Activated T-cell treated with anti-CD3 and anti-CD28 coated beads, Interleukin-2, amount 50 U/mL, for 72 hours (primary cell): ENCODE measurements around the gene UBE2C. TPM values are rescaled to one million over a fixed set of nuclear protein-coding genes. Genes with fewer than 3 reads are reported as not detected.

Experiments used
- ATAC-seq, 2 donors: fragments of 150-1000 bp; cut with Tn5 transposase; replicated peaks in 1 of 2; 2 replicates each; pipeline ENCODE4 v1.10.0; 2021; ENCODE audit warnings: moderate library complexity in 2 of 2, mild to moderate bottlenecking in 1 of 2
- DNase-seq, 2 donors: peaks; one replicate each; pipeline ENCODE4 v3.0.0; 2021 to 2022; ENCODE audit warnings: mixed read lengths in 1 of 2
- H3K27ac Mint-ChIP-seq: one replicate; pipeline ENCODE4 v1.8.0; 2022; ENCODE audit warnings: mild to moderate bottlenecking, moderate library complexity, mixed read lengths
- H3K27me3 Mint-ChIP-seq: one replicate; pipeline ENCODE4 v1.8.0; 2022; ENCODE audit warnings: low read depth, mixed read lengths
- H3K36me3 Mint-ChIP-seq, 2 donors: one replicate each; pipeline ENCODE4 v1.8.0; 2022; ENCODE audit warnings: mixed read lengths in 2 of 2, mild to moderate bottlenecking in 1 of 2; ENCODE audit not compliant: insufficient read depth in 2 of 2
- H3K4me1 Mint-ChIP-seq: one replicate; pipeline ENCODE4 v1.8.0; 2022; ENCODE audit warnings: low read depth, mixed read lengths
- H3K4me3 Mint-ChIP-seq, 2 donors: one replicate each; pipeline ENCODE4 v1.8.0; 2022; ENCODE audit warnings: mild to moderate bottlenecking in 2 of 2, mixed read lengths in 2 of 2, moderate library complexity in 2 of 2
- H3K9me3 Mint-ChIP-seq, 2 donors: one replicate each; pipeline ENCODE4 v1.8.0; 2022; ENCODE audit warnings: mixed read lengths in 2 of 2
- total RNA-seq, 2 donors: library from RNA; stranded (reverse); gene quantifications; one replicate each; pipeline ENCODE4 v1.2.3, GENCODE V29; 2022

Gene UBE2C
- total RNA-seq, 2 donors from 2014 or later: 171 to 197 TPM

GRCh38 chr20:45861221-45862075, 49.0 kb downstream of the UBE2C start:
- DNase-seq: no peak
- no peak overlapping the region for H3K4me3 Mint-ChIP-seq
- H3K27ac Mint-ChIP-seq: no peak overlapping the region
- peaks cover 41% of the 10 kb centered on the region for H3K4me1 Mint-ChIP-seq
- no peaks in the 10 kb centered on the region for H3K27me3 Mint-ChIP-seq
- no peak for ATAC-seq
- H3K36me3 Mint-ChIP-seq: peaks cover 0 to 2% of the 10 kb centered on the region in 2 donors
- no peaks in the 10 kb centered on the region for H3K9me3 Mint-ChIP-seq

- Mint-ChIP-seq H3K4me3 (no peak overlapping the region), H3K27me3 (no peaks in the 10 kb centered on the region), H3K9me3 (no peaks in the 10 kb centered on the region), H3K4me1 (peaks cover 24% of the 10 kb centered on the region), H3K27ac (no peak overlapping the region), H3K36me3 (peaks cover 0 to 2% of the 10 kb centered on the region in 2 donors)
- ATAC-seq (no peak), DNase-seq (no peak)
These were observed 51.4 kb downstream of the UBE2C start for GRCh38 chr20:45863543-45864470.

- Mint-ChIP-seq H3K9me3 (no peaks in the 10 kb centered on the region), H3K27me3 (no peaks in the 10 kb centered on the region), H3K4me1 (no peaks in the 10 kb centered on the region), H3K36me3 (no peaks in the 10 kb centered on the region), H3K4me3 (no peak overlapping the region), H3K27ac (no peak overlapping the region)
- ATAC-seq (no peak), DNase-seq (no peak)
These were observed 54.0 kb downstream of the UBE2C start for GRCh38 chr20:45866454-45866853.

Other genes with a start within 250 kb of the UBE2C start
- not detected for gene WFDC8, start 233.4 kb upstream of the UBE2C start, total RNA-seq
- gene WFDC10A, start 182.9 kb upstream of the UBE2C start, total RNA-seq: not detected
- gene WFDC9, start 181.4 kb upstream of the UBE2C start, total RNA-seq: not detected
- gene WFDC11, start 142.4 kb upstream of the UBE2C start, total RNA-seq: not detected
- not detected for gene WFDC13, start 110.6 kb upstream of the UBE2C start, total RNA-seq
- not detected for gene WFDC10B, start 107.6 kb upstream of the UBE2C start, total RNA-seq
- gene SPINT4, start 90.3 kb upstream of the UBE2C start, total RNA-seq: not detected
- gene WFDC3, start 20.8 kb upstream of the UBE2C start, total RNA-seq: under 1 TPM in 1 of 2 donors, not detected in 1; 0.67 TPM
- 10 to 100 TPM; 35.0 to 36.3 TPM for gene DNTTIP1, start 20.7 kb upstream of the UBE2C start, total RNA-seq
- gene TNNC2, start 14.7 kb downstream of the UBE2C start, total RNA-seq: under 1 TPM in 1 of 2 donors, not detected in 1; 0.49 TPM
- 1 to 10 TPM; 1.8 to 2.4 TPM for gene SNX21, start 21.2 kb downstream of the UBE2C start, total RNA-seq
- gene ACOT8, start 44.7 kb downstream of the UBE2C start, total RNA-seq: 10 to 100 TPM; 27.9 to 34.3 TPM
- 1 to 10 TPM; 6.5 to 6.7 TPM for gene ZSWIM3, start 45.0 kb downstream of the UBE2C start, total RNA-seq
- gene ZSWIM1, start 68.6 kb downstream of the UBE2C start, total RNA-seq: 10 to 100 TPM; 11.4 to 13.9 TPM
- under 1 TPM; 0.46 to 0.90 TPM for gene SPATA25, start 75.0 kb downstream of the UBE2C start, total RNA-seq
- 1 to 10 TPM; 2.1 to 3.2 TPM for gene NEURL2, start 78.6 kb downstream of the UBE2C start, total RNA-seq
- gene CTSA, start 78.7 kb downstream of the UBE2C start, total RNA-seq: 10 to 100 TPM; 37.0 to 59.1 TPM
- gene PLTP, start 99.5 kb downstream of the UBE2C start, total RNA-seq: 10 to 100 TPM in 1 of 2 donors, 1 to 10 TPM in 1; 8.9 to 18.0 TPM
- gene PCIF1, start 122.0 kb downstream of the UBE2C start, total RNA-seq: 10 to 100 TPM; 38.7 to 42.0 TPM
- 10 to 100 TPM; 28.4 to 29.8 TPM for gene ZNF335, start 159.6 kb downstream of the UBE2C start, total RNA-seq
- gene MMP9, start 196.3 kb downstream of the UBE2C start, total RNA-seq: under 1 TPM in 1 of 2 donors, not detected in 1; 0.14 TPM
- gene SLC12A5, start 216.6 kb downstream of the UBE2C start, total RNA-seq: 1 to 10 TPM; 1.2 to 3.2 TPM